ENCODE results near the gene TMEM80.

DNA sequence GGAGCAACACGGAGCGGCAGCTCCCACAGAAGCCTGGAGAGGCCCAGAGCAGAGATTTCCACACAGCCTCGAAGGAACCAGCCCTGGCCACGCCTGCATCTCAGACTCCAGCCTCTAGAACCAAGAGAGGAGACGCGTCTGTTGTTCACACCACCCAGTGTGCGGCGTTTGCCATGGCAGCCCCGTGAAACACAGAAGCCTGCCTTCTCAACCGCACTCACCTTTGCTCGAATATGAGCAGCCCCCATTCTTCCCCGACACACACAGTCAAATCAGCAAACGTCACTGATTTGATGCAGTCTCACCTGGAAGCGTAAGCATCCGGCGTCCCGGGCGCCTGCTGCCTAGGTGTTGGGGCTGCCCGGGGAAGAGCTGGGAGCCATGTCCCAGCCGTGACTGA is 37.5 kb downstream of the TMEM80 start:
- TF ChIP-seq EZH2 (IDR thresholded peaks at IDR 0.05; ENCODE audit: borderline replicate concordance) (no peak), EZH2phosphoT487 (IDR thresholded peaks at IDR 0.05; ENCODE audit: low read depth, severe bottlenecking, unreplicated experiment) (no peak)
- TF ChIP-seq, protein P1, sequence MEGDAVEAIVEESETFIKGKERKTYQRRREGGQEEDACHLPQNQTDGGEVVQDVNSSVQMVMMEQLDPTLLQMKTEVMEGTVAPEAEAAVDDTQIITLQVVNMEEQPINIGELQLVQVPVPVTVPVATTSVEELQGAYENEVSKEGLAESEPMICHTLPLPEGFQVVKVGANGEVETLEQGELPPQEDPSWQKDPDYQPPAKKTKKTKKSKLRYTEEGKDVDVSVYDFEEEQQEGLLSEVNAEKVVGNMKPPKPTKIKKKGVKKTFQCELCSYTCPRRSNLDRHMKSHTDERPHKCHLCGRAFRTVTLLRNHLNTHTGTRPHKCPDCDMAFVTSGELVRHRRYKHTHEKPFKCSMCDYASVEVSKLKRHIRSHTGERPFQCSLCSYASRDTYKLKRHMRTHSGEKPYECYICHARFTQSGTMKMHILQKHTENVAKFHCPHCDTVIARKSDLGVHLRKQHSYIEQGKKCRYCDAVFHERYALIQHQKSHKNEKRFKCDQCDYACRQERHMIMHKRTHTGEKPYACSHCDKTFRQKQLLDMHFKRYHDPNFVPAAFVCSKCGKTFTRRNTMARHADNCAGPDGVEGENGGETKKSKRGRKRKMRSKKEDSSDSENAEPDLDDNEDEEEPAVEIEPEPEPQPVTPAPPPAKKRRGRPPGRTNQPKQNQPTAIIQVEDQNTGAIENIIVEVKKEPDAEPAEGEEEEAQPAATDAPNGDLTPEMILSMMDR (IDR thresholded peaks at IDR 0.05; ENCODE audit: poor library complexity), result no peak

All from hepatocyte (in vitro differentiated cells).